Measurements from ENCODE around the gene WASHC3.
A peak's percentile ranks its signal among the peaks of the same experiment; 100 is the strongest.
"Not testable (repeated sequence)": the region's sequence is repeated elsewhere in the genome, so short reads cannot be mapped to it uniquely, and the experiment has no call there.

WASHC3 gene, protein sequence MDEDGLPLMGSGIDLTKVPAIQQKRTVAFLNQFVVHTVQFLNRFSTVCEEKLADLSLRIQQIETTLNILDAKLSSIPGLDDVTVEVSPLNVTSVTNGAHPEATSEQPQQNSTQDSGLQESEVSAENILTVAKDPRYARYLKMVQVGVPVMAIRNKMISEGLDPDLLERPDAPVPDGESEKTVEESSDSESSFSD

DNA sequence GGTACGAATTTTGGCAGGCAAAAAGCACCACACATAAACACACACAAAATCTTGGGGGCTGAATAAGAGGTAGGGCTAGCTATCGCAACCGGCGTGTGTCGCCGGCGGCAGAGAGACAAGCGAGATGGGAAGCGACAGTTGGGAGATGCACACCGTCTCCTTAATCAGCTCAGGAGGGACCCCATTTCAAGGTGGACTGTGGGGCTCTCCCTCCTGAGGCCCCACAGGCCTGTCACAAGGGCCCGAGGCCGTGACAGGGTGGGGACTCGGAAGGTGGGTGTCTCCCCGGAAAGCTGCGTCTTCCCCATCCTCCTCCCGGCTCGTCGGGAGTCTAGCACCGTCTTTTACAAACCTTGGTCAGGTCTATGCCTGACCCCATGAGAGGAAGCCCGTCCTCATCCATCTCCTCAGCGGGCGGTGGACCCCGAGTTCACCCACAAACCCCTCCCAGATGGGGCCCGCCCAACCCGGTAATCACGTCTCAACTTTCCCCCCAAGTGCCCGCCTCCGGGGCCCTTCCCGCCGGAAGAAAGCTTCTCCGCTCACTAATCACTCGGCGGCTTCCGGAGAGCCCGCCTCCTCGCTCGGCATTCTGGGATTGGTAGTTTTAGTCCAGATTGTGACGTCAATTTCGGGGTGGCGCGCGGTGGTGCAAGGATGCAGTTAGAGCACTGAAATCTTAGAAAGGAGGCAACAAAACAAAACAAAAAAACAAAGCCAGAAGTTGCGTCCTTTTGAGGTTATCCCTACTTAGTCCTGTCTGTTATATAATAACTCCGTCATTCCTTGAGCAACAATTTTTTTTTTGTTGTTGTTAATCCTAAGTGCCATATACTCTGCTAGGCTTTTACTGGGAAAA, at the start of gene WASHC3:
WASHC3 (minus strand) TSS at position 432 of the 859 bp plus-strand sequence; CDS start at position 403, 29 bp downstream.
- DNase-seq (ENCODE audit: low read depth) = peak; percentile 91

DNA sequence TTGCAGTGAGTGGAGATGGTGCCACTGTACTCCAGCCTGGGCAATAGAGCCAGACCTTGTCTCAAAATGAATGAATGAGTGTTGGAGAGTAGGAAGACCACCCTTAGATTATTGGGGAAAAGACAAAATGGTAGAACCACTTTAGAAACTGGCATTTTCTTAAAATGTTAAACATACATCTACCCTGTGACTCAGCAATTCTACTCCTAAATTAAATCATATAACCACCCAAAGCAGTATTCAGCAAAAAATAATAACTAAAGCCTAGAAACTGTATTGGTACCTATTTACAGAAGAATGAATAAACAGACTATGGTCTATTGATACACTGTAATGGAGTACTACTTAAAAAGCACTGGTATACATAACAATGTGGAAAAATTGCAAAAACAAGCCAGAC, 49.0 kb upstream of the WASHC3 start:
- DNase-seq (ENCODE audit: low read depth) = no peak

DNA sequence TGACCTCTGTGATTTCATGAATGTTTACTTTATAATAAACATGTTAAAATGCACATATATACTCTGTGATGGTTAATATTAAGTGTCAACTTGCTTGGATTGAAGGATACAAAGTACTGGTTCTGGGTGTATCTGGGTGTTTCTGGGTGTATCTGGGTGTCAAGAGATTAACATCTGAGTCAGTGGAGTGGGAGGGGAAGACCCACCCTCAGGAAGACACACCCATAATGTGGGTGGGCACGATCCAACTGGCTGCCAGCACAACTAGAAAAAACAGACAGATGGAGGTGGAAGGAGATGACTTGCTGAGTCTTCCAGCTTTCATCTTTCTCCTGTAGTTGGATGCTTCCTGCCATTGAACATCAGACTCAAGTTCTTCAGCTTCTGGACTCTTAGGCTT, 46.2 kb upstream of the WASHC3 start:
- DNase-seq (ENCODE audit: low read depth) = no peak

DNA sequence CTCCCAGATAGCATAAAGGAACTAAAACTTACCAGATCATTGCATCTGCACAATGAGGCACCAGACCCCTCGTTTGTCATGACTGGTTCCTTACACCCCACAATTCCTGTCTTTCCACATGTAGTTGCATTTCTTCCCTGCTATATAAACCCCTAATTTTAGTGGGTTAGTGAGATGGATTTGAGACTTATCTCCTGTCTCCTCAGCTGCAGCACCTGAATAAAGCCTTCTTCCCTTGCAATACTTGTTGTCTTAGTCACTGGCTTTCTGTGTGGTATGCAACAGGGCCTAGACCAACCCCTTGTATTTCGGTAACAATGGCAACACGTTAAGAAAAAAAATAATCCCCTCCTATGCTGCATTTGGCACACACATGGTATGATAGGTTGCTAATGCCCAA, 45.1 kb upstream of the WASHC3 start:
- no peak for DNase-seq (ENCODE audit: low read depth)

DNA sequence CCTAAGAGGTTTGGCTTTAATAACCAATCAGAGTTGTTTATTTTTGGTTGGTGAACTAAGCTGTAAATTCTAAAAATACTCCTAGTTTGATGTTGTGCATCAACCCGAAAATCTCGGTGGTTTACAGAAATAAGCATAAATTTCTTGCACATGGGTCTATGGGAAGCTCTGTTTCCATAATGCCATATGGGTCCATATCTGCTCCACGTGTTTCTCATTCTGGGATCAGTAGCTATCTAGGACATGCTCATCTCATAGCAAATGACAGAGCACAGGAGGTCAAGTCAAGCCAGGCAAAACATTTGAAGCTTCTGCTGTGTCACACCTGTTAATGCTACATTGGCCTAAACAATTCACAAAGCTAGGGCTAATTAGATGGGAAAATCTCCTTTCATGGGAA, 35.1 kb upstream of the WASHC3 start:
- no peak for DNase-seq (ENCODE audit: low read depth)

DNA sequence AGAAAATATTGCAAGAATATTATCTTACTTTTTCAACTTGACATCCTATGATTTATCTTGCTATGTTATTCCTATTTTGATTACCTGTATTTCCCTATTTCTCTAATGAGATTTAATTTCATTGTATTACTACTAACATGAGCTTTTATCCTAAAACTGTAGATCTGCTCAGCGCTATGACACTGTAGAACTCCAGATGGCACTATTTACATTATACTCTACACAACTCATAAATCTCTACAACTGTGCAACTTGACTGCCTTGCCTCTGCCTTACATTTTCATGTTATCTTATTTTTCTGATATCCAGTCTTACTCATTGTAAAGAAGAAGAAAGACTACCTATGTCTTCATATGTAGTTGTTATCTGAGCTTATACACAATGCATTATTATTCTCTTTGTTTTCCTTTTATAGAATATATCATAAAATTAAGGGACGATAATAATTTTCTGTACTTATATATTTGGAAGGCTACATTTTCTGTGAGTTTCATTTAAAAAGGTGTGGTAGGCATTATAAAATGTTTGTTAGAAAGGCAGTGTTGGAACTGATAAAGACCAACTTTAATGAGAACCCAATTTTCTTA, 34.0 kb upstream of the WASHC3 start:
- no peak for DNase-seq (ENCODE audit: low read depth)

DNA sequence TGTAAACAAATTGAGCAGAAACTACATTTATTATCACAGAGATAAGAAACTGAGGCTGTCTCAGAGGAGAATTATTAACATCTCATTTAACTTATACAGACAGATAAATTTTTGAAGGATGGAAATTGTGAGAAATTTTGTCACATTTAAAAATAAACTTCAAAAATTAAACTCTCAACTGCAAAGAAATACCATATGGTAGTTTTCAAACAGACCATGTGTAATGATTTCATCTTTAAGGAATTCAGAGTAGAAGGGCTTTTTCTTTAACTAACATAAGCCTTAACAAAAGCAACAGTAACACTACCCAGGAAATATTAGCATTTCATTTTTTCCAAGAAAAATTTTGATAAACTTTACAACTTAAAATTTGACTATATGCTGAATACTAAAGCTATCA, 31.5 kb upstream of the WASHC3 start:
- DNase-seq (ENCODE audit: low read depth) = no peak

DNA sequence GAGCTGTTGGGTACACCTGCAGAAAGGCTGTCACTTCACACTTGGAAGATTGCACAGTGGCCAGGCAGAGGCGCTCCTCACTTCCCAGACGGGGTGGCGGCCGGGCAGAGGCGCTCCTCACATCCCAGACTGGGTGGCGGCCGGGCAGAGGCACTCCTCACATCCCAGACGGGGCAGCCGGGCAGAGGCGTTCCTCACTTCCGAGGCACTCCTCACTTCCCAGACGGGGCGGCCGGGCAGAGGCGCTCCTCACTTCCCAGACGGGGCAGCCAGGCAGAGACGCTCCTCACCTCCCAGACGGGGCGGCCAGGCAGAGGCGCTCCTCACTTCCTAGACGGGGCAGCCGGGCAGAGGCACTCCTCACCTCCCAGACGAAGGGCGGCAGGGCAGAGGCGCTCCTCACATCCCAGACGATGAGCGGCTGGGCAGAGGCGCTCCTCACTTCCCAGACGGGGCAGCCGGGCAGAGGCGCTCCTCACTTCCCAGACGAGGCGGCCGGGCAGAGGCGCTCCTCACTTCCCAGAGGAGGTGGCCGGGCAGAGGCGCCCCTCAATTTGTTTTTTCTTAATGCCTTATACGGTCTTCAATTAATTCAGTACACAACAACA, 27.5 kb upstream of the WASHC3 start:
- not testable (repeated sequence) for DNase-seq (ENCODE audit: low read depth)

DNA sequence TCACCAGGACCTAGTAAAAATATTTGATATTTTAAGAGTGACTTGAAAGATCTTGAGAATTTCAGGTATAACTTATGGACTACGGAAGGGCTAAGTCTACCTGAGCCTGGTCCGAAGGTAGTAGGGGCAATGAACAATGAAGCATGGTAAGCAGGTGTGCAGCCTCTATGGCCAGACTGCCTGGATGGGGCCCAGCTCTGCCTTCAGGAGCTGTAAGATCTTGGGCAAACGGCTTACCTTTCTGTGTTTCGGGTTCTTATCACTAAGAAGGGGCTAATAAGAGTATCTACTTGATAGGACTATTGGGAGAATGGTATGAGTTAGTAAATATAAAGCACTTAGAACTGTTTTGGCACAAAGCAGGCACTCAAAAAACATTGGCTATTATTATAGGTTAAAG, 19.1 kb upstream of the WASHC3 start:
- DNase-seq (ENCODE audit: low read depth) = no peak

DNA sequence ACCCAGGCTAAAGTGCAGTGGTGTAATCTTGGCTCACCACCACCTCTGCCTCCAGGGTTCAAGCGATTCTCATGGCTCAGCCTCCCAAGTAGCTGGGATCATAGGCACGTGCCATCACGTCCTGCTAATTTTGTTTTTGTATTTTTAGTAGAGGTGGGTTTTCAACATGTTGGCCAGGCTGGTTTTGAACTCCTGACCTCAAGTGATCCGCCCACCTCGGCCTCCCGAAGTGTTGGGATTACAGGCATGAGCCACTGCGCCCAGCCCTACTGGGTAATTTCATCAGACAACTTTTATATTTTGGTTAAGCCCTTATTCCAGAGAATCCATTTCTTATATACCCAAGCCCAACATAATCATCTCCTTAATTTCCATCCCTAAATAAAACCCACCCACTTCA, 10.3 kb upstream of the WASHC3 start:
- DNase-seq (ENCODE audit: low read depth) = not testable (repeated sequence)

DNA sequence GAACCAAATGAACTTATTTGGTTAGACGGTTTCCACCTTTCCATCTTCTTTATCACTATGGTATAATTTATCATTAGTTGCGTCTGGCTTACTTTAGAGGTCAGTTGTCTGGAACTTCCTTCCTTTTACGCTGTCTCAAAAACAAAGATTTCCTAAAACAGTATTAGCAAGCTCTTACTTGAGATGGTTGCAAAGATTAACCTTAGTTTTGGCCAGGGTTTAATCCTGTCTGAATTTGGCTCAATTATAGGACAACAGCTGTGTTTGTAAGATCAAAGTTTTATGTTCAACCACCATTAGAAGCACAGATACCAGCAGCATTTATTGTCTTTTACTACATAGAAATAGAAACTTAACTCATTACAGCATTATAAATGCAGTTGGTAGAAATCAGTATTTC, 7.9 kb upstream of the WASHC3 start:
- DNase-seq (ENCODE audit: low read depth) = no peak

DNA sequence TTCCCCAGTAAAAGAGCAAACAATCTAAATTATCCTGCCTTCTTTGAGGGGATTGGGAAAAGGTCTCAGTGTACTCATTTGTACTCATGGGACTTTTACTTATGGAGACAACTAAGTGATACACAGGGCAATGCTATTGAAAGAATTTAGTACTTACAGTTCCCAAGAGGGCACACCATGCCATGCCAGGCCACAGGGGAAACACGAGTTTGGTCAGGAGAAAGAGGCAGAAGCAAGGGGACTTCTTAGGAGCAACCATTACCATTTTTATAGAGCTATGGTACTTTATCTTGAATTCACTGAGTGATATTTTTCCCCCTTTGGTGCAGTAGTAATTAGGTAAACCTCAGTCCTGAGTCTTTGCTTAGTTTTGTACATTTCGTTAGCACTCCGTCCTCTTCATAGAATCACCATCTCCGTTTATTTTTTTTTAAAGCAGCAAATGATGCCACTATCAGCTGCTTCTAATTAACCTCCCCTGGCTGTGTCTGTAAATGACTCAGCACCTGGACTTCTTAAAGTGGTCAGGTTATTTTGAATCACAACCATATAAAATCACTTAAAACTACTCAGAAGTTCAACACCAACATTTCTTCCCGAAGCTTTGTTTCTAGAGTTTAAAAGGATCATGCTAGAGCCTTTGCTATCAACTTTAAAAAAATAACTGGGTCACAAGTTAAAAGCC, 5.9 kb upstream of the WASHC3 start:
- DNase-seq (ENCODE audit: low read depth) = no peak

DNA sequence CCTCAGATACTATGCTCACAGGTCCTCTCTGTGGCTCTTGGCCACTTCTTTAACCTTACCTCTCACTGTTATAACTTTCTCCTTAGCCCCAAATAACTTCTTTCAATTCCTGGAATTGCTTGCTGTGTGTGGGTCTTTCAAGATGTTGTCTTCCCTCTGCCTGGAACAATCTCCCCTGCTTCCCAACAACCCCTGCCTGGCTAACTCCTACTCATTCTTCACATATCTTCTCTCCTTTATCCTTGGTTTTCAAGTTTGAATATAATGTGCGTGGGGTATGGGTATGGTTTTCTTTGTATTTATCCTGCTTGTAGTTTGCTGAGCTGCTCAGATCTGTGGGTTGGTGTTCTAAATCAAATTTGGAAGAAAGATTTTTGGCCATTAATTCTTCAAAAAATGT, 2.7 kb upstream of the WASHC3 start:
- no peak for DNase-seq (ENCODE audit: low read depth)

DNA sequence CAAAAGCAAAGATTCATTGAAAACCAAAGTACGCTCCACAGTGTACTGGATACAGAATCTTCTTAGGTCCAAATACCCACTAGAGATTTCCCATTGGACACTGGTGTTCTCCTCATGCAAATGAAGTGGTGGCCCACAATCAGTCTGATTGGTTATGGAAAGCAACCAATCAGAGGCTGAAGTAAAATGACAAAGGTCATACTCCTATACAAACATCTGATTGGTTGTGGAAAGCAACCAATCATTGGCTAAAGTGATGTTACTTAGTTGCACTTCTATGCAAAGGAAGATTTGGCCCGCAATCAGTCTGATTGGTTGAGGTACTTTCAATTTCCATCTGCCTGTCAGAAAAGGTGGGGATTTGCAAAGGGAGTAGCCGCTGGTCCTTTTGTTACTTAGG, 1.3 kb upstream of the WASHC3 start:
- DNase-seq (ENCODE audit: low read depth) = no peak

DNA sequence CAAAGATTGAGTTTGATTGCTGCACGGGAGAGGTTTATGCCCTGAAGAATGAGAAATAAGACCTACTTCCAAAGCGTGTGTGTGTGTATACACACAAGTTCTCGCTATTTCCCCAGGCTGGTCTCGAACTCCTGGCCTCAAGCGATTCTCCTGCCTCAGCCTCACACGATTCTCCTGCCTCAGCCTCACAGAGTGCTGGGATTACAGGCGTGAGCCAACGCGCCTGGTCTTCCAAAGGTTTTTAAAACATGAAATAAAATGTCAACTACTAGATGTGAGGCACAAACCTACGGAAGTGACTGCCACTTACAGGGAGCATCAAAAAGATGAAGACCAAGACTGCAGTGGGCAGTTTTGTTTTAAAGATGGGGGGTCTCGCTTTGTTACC, 622 bp upstream of the WASHC3 start:
- DNase-seq (ENCODE audit: low read depth) = no peak

DNA sequence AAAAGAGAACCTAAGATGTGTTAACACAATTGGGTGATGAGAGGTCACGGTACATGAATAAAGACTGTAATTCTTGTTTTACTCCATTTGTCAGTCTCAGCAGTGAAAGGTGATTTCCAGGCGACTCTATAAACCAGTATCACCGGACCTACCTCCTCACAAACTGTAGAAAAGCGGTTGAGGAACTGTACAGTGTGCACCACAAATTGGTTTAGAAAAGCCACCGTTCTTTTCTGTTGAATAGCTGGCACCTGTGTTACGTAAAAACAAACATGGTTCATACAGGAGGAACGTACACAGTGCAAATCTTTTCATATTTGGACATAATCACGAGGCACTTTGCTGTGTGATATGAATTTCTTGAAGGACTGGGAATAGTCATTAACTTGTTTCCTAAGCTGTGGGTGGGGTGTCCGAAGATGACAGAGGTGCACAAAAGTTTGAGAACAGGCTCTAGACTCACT, 663 bp downstream of the WASHC3 start:
- no peak for DNase-seq (ENCODE audit: low read depth)

DNA sequence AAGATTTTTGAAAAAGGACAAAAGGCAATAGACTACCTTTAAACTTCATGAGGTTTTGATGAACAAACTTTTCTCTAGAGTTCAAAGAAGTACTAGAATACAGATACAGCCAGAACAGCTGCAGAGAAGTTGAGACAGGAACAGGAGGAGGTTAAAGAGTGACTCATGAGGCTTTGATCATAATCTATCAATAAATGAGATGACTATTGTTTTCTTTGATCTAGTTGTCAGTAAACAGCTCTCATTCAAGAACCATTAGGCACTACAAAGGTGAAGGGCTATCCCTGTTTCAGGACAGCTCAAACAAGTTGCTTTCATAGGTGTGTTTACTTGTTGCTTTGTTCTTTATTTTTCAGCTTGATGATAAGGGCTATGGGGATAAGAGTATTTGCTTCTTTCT, 2.4 kb downstream of the WASHC3 start:
- DNase-seq (ENCODE audit: low read depth) = no peak

DNA sequence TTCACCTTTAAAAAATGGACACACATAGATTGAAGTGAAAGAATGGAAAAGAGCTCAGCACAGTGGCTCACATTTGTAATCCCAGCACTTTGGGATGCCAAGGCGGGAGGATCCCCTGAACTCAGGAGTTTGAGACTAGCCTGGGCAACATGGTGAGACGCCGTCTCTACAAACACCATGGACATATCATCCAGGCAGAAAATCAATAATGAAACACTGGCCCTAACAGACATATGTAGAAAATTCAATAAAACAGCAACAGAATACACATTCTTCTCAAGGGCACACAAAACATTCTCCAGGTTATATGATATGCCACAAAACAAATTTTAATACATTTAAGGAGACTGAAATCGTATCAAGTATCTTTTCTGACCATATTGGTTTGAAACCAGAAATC, 7.4 kb downstream of the WASHC3 start:
- no peak for DNase-seq (ENCODE audit: low read depth)

DNA sequence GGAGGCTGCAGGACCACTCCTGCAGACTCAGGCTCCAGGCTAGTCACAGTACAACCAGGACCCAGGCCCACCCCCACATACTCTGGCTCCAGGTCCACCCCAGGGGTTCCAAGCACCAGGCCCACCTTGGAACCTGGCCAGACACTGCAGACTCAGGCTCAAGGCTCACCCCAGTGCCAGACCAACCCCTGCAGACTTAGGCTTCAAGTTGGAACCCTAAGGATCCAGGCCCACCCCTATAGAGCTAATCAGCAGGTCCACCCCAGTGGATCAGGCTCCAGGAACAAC, 8.8 kb downstream of the WASHC3 start:
- DNase-seq (ENCODE audit: low read depth) = no peak

DNA sequence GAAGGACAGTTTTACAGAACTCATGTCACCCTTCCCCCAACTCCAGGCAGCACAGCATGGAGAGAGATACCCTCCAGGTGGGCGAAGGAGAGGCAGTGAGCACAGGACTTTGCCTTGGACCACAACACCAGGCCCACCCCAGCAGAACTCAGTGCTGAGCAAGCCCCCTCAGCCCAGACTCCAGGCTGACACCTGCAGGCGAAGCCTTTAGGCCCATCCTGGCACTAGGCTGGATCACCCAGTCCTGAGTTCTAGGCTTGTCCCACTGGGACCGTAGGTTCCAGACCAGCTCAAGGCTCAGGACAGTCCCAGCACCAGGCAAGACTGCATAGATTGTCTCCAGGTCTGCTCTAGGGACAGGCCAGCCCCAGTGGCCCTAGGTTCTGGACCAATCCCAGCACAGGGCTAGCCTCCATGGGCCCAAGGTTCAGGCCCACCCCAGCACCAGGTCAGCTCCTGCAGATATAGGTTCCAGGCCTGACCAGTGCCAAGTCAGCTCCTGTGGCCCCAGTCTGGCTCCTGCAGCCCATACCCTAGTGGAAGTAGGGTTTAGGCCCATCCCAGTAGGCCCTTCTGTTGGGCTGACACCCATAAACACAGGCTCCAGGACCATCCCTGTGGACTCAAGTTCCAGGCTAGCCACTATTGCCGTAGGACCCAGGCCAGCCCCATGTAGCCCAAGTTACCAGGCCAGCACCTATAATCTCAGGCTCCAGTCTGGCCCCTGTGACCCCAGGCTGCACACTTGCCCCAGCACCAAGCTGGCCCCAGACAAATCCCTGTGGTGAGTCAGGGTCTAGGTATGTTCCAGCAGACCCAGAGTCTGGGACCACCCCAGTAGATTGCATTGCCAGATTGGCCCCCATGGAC, 9.4 kb downstream of the WASHC3 start:
- DNase-seq (ENCODE audit: low read depth) = no peak

DNA sequence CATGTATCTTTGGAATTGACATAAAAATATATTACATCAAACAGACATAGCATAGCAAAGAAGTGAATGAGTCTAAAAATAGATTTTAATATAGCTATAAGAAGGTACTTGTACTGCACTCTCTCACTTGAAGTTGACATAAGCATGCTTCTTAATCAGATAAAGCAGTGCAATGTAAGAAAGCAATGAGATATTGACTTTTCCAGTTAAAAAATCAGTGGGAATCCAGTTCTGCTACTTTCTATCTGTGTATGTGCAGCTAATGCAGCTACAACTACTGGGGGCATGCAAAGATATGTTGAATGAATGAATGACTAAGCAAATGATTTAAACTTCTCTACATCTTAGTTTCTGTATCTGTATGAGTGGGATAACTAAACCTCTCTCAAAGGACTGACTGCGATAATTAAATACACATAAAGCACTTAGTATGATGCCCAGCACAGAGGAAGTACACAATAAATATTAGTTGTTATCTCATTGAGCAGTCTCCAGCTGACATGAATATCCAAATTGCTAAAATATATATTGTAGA, 10.3 kb downstream of the WASHC3 start:
- no peak for DNase-seq (ENCODE audit: low read depth)
